PC-3 (cell line): ENCODE results near the gene ST8SIA2.

Experiments used
- CTCF ChIP-seq: fragments of 300-600 bp; sonication (generic); conservative IDR thresholded peaks from 2 replicates; pipeline ENCODE4 v1.5.1; 2017; ENCODE audit warnings: antibody characterized with exemption, low read depth, mild to moderate bottlenecking, low read length
- EZH2 ChIP-seq: fragments of 300-600 bp; sonication (generic); IDR thresholded peaks from one replicate; pipeline ENCODE4 v1.6.1; 2017; ENCODE audit warnings: antibody characterized with exemption, mild to moderate bottlenecking, low read length; ENCODE audit not compliant: unreplicated experiment
- EZH2phosphoT487 ChIP-seq: fragments of 300-600 bp; sonication (generic); IDR thresholded peaks from 2 replicates; pipeline ENCODE4 v1.6.1; 2018; ENCODE audit warnings: mild to moderate bottlenecking, antibody characterized with exemption, low read length, borderline replicate concordance

- TF ChIP-seq CTCF: no peak
- no peak for TF ChIP-seq EZH2
- no peak for TF ChIP-seq EZH2phosphoT487
Measured at GRCh38 chr15:92392462-92392861, 1.2 kb upstream of the ST8SIA2 start.
